Measurements from ENCODE around the gene CAGE1. TPM values are rescaled to one million over a fixed set of nuclear protein-coding genes. Genes with fewer than 3 reads are reported as not detected.

CAGE1 gene
- total RNA-seq, 1 donor from 2014 or later = not detected

DNA sequence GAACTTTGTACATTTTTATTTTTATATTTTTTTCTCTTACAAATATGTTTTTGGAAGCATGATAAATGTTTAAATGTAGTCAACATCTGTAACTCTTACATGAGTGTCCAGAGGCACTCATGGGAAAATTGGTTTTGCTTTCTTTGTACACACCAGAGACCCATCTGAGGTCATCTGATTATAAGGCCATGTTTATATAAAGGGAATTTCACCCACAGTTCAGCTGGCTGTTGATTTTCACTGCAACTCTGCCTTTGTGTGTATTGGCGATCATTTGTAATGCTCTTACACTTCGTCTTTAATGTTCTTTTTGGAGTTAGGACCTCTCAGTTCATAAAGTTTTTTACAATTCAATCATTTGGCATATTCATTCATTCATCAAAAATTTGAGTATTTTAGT is 28.1 kb upstream of the CAGE1 start:
- H3K27me3 ChIP-seq (ENCODE audit: low read depth) = no peaks in the 10 kb centered on the region
- TF ChIP-seq, protein P1, sequence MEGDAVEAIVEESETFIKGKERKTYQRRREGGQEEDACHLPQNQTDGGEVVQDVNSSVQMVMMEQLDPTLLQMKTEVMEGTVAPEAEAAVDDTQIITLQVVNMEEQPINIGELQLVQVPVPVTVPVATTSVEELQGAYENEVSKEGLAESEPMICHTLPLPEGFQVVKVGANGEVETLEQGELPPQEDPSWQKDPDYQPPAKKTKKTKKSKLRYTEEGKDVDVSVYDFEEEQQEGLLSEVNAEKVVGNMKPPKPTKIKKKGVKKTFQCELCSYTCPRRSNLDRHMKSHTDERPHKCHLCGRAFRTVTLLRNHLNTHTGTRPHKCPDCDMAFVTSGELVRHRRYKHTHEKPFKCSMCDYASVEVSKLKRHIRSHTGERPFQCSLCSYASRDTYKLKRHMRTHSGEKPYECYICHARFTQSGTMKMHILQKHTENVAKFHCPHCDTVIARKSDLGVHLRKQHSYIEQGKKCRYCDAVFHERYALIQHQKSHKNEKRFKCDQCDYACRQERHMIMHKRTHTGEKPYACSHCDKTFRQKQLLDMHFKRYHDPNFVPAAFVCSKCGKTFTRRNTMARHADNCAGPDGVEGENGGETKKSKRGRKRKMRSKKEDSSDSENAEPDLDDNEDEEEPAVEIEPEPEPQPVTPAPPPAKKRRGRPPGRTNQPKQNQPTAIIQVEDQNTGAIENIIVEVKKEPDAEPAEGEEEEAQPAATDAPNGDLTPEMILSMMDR (IDR thresholded peaks at IDR 0.05; ENCODE audit: borderline replicate concordance) = no peak
- peaks cover 63% of the 10 kb centered on the region for H3K36me3 ChIP-seq
- H3K4me3 ChIP-seq = no peak overlapping the region
- no peaks in the 10 kb centered on the region for H3K9me3 ChIP-seq (replicated peaks)
- intact Hi-C loops (cut with micrococcal nuclease) = no loop called here
- DNase-seq = no peak
- H3K27ac ChIP-seq (replicated peaks) = no peak overlapping the region
- H3K4me1 ChIP-seq = no peaks in the 10 kb centered on the region

DNA sequence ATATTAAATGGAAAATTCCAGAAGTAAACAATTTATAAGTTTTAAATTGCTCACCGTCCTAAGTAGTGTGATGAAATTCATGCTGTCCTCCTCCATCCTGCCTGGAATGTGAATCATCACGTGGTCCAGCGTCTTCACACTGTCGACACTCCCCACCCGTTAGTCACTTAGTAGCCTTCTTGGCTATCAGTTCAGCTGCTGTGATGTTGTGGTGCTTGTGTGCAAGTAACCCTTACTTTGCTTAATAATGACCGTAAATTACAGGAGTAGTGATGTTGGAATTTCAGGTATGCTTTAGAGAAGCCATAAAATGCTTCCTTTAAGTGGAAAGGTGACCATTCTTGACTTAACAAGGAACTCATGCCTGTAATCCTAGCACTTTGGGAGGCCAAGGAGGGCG is 25.3 kb upstream of the CAGE1 start:
- TF ChIP-seq, protein P1 (IDR thresholded peaks at IDR 0.05; ENCODE audit: borderline replicate concordance) = no peak
- H3K9me3 ChIP-seq (replicated peaks) = no peaks in the 10 kb centered on the region

DNA sequence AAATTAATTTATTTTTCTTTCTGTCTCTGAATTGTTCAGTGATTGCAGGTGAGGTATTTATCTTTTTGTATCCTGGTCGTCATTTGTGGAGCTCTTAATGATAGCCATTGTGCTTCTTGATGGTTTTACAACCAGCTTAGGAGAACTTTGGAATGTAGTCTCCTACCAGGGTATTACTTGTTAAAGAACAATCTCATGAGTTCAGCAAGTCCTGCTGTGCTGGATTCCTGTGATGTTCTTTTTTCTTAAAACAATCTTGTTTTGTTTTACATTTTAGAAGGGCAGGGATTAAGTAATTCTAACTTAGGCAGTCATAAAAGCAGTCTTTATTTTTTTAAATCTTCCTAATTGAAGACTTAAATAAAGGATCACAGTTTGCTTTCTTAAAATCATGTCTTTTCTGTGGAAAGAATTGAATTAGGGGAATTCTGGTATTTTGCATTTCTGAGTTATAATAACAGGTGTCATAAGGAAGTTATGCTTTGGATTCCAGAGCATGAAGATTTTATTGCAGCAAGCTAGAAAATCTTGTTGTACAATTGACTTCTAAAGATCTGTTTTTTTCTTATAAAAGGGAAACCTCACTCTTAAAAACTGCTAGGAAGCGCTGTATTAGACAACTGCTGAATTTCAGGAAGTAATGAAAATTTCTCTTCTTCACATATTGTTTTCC is 23.7 kb upstream of the CAGE1 start:
- Histone ChIP-seq H3K27ac (replicated peaks) (no peak overlapping the region), H3K4me3 (no peak overlapping the region), H3K9me3 (replicated peaks) (no peaks in the 10 kb centered on the region), H3K36me3 (peaks cover 94% of the 10 kb centered on the region), H3K4me1 (no peaks in the 10 kb centered on the region), H3K27me3 (ENCODE audit: low read depth) (no peaks in the 10 kb centered on the region)
- TF ChIP-seq, protein P1 (IDR thresholded peaks at IDR 0.05; ENCODE audit: borderline replicate concordance) = no peak
- intact Hi-C loops (cut with micrococcal nuclease) = no loop called here
- no peak for DNase-seq

More for the DNA sequence above, 25.3 kb upstream of the CAGE1 start:
- Histone ChIP-seq H3K27me3 (ENCODE audit: low read depth) (no peaks in the 10 kb centered on the region), H3K27ac (replicated peaks) (no peak overlapping the region), H3K36me3 (peaks cover 88% of the 10 kb centered on the region), H3K4me1 (no peaks in the 10 kb centered on the region), H3K4me3 (no peak overlapping the region)
- no peak for DNase-seq
- intact Hi-C loops (cut with micrococcal nuclease) = no loop called here

GRCh38 chr6:7411328-7411727 is 21.8 kb upstream of the CAGE1 start:
- no peaks in the 10 kb centered on the region for H3K9me3 ChIP-seq (replicated peaks)
- DNase-seq = no peak
- TF ChIP-seq, protein P1 (IDR thresholded peaks at IDR 0.05; ENCODE audit: borderline replicate concordance) = no peak
- H3K4me1 ChIP-seq = no peaks in the 10 kb centered on the region
- no peak overlapping the region for H3K4me3 ChIP-seq
- peaks cover 93% of the 10 kb centered on the region for H3K36me3 ChIP-seq
- no peak overlapping the region for H3K27ac ChIP-seq (replicated peaks)
- intact Hi-C loops (cut with micrococcal nuclease) = no loop called here
- no peaks in the 10 kb centered on the region for H3K27me3 ChIP-seq (ENCODE audit: low read depth)

DNA sequence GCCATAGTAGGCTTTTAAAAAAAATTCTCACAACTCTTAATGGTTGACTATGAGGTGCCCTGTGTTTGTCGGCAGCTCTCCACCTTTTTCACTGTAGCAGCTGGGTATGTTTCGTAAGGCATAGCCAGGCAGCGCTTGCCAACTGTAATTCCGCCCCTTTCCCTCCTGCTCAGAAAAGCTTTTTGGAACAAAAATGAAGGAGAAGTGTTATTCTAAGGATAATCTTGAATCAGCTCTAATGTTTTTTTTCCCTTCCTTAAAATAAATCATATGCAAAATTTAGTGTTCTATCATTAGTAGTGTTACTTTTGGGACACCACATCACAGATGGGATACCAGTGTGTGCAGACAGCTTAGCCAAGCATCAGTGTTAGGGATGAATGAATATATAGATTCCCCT is 21.3 kb upstream of the CAGE1 start:
- Histone ChIP-seq H3K4me1 (no peaks in the 10 kb centered on the region), H3K9me3 (replicated peaks) (no peaks in the 10 kb centered on the region), H3K4me3 (no peak overlapping the region), H3K27me3 (ENCODE audit: low read depth) (no peaks in the 10 kb centered on the region), H3K36me3 (peaks cover 93% of the 10 kb centered on the region), H3K27ac (replicated peaks) (no peak overlapping the region)
- intact Hi-C loops (cut with micrococcal nuclease) = no loop called here
- DNase-seq = no peak
- TF ChIP-seq, protein P1 (IDR thresholded peaks at IDR 0.05; ENCODE audit: borderline replicate concordance) = no peak

All from left ventricle myocardium inferior (tissue), 1 donor.